ENCODE data around the gene RNASE1.

DNA sequence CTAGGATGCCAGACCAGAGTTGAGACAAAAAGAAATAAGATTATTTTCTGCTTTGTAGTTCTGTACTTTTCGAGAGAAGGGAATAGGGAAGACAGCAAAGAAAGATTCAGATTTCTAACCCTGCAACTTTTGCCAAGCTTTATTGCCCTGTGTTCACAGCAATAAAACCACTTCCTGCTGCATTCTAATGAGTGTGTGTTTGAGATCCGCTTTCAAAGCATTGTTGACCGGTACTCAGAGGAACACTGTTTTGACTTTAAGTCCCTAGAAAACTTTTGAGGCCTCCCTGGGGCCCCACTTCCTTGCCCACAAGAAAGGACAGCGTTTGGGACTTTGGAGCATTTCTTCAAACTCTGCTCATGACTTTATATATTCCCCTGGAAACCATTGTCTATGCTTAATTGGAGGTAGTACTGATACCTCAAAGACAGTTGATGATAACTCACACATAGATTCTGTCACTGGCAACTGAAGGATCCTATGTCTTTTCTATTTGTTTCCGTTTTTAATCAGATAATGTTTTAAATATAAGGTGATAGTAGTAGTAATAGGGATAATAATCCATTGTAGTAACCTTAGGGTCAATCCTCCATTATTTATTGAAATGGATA lies 20.3 kb downstream of the RNASE1 start:
- TF ChIP-seq, protein P1, sequence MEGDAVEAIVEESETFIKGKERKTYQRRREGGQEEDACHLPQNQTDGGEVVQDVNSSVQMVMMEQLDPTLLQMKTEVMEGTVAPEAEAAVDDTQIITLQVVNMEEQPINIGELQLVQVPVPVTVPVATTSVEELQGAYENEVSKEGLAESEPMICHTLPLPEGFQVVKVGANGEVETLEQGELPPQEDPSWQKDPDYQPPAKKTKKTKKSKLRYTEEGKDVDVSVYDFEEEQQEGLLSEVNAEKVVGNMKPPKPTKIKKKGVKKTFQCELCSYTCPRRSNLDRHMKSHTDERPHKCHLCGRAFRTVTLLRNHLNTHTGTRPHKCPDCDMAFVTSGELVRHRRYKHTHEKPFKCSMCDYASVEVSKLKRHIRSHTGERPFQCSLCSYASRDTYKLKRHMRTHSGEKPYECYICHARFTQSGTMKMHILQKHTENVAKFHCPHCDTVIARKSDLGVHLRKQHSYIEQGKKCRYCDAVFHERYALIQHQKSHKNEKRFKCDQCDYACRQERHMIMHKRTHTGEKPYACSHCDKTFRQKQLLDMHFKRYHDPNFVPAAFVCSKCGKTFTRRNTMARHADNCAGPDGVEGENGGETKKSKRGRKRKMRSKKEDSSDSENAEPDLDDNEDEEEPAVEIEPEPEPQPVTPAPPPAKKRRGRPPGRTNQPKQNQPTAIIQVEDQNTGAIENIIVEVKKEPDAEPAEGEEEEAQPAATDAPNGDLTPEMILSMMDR (IDR thresholded peaks at IDR 0.05): no peak
- TF ChIP-seq POLR2A (IDR thresholded peaks at IDR 0.05): no peak
